GM12872 (cell line): ENCODE results near the gene ZNF521.

Source experiments
- TF ChIP-seq, protein P1 (sequence below): IDR thresholded peaks from 3 replicates; pipeline ENCODE4 v1.5.1; 2011; ENCODE audit warnings: low read depth, mild to moderate bottlenecking, low read length, moderate library complexity; ENCODE audit not compliant: insufficient read depth

ZNF521 gene

DNA sequence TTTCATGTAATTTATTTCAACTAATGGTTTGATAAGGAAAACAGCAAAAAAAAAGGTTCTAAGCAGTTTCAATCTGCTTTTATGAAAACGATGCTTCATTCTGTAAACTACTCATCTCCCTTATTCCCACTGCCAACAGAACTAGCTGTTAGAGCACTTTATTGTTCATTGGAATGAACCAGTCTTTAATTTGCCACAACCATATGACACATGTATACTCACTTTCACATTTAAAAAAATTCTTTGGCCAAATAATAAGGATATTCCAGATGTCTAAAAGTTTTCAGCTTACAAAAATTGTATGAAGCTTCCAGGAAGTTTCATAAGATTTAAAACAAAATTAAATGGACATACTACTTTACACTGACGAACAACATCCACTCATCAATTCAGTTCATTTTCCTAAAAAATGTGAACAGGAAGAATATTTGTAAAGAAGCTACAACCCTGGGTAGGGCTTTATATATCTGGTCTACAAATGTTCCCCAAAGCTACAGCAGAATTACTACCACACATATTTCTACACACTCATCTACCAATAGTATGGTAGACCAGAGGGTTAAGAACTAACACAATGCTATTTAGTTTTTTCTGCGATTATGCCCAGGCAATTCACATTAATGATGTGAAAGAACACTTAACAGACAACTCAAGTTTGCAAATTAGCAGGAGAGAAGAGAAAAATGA is 37.7 kb downstream of the ZNF521 start:
- TF ChIP-seq, protein P1, sequence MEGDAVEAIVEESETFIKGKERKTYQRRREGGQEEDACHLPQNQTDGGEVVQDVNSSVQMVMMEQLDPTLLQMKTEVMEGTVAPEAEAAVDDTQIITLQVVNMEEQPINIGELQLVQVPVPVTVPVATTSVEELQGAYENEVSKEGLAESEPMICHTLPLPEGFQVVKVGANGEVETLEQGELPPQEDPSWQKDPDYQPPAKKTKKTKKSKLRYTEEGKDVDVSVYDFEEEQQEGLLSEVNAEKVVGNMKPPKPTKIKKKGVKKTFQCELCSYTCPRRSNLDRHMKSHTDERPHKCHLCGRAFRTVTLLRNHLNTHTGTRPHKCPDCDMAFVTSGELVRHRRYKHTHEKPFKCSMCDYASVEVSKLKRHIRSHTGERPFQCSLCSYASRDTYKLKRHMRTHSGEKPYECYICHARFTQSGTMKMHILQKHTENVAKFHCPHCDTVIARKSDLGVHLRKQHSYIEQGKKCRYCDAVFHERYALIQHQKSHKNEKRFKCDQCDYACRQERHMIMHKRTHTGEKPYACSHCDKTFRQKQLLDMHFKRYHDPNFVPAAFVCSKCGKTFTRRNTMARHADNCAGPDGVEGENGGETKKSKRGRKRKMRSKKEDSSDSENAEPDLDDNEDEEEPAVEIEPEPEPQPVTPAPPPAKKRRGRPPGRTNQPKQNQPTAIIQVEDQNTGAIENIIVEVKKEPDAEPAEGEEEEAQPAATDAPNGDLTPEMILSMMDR = no peak

DNA sequence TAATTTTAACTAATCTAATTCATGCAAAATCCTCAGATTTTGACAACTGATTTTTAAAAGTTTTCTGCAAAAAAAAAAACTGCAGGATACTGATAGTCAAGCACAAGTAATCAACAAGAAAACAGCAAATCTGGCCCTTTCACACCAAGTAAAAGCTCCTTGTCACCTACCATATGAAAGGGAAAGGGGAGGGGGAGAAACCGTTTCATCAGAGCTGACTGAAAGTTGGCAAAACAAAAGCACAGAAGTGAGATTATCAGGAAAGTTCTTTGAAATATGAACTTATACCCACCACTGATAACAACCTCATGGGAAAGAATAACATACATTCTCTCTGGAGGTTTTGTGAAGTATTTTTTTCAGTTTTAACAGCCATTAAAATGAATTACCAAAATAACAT is 38.7 kb downstream of the ZNF521 start:
- TF ChIP-seq, protein P1 = no peak

DNA sequence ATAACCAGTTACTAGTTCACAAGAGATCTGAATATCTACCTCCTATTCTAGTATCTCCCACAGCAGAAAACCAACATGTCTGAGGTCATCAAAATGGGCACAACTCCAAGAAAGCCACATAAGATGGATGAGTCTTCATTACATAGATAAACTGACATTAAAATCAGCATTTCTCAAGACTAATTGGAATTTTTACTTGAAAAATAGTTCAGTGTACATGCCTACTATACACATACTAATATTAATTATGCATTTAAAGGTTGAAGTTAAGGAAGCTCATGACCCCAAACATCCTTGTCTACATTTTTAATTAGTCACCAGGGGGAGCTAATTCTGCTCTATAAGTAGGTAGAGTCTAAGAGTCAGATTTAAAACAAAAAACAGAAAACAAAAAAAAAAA is 41.9 kb downstream of the ZNF521 start:
- TF ChIP-seq, protein P1 = no peak

DNA sequence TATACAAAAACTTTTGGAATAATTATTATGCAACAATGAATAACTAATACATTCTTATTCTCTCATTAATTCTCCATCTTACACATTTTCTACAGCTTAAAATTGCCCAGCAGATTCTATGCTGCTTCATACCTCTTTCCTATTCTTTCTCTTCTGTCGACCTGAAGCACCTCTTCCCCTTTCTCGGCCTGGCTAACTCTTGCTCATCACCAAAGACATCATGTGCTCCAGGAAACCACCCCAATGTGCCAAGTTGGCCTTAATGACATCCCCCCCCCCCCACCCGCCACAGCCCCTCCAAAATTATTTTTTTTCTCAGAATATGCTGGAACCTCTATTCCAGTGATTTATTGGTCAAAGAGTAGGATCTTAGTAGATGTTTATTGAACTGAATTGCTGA is 43.6 kb downstream of the ZNF521 start:
- TF ChIP-seq, protein P1 = no peak

DNA sequence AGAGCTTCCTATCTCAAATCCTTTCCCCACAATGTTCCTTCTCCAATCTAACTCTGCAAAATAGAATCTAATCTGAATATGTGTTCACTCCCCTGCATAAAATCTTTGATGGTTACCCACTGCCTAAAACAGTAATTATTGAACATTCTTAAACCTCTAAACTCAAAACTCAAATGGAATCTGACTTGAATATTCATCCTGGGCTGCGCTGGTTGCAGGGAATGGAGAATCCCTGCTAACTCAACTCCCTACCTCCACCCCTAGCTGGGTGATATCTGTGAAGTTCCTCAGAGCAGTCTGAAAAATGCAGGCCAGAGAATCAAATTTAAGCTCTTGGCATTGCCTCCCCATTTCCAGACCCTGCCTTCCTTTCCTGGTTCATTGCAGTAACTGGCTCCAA is 44.8 kb downstream of the ZNF521 start:
- TF ChIP-seq, protein P1 = no peak

DNA sequence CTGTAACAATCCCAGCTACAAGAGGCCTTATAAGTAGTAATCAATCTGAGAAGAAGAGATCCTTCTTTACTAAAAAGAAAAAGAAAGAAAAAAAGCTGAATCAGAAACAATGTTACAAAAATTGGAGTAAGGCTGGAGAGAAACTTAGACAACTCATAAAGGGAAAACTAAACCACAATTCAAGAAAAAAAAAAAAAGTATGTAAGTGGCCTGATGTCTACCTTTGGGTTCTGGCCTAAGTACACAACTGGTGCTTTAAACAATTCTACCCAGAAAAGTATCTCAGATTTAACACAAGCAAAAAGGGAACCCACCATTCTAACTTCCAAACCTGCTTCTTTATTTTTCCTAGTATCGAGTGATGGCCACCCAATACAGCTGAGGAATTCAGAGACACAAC is 45.3 kb downstream of the ZNF521 start:
- TF ChIP-seq, protein P1 = no peak

DNA sequence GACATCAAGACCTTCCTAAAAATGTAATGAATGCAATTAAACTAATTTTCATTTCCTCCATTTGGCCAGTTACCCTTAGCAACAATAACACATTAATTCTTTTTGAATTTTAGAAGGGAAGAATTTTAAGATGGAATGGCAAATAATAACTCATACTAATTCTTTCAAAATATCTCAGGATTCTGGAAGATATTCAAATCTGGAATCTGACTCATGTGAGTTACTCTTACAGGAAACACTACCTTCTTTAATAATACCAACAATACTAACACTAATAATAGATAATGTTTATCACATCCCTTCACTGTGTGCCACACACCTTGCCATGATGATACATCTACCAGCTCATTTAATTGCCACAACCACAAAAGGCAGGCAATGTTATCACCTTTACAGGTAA is 46.4 kb downstream of the ZNF521 start:
- TF ChIP-seq, protein P1 = no peak
